ENCODE results near the gene HGS. TPM values are rescaled to one million over a fixed set of nuclear protein-coding genes. Genes with fewer than 3 reads are reported as not detected.

The HGS gene
- total and polyA plus RNA-seq, 2 of the 13 experiments (the other 11 are each of a cell fraction or from before 2014, with no cell fraction given) = 73.3 to 78.1 TPM

DNA sequence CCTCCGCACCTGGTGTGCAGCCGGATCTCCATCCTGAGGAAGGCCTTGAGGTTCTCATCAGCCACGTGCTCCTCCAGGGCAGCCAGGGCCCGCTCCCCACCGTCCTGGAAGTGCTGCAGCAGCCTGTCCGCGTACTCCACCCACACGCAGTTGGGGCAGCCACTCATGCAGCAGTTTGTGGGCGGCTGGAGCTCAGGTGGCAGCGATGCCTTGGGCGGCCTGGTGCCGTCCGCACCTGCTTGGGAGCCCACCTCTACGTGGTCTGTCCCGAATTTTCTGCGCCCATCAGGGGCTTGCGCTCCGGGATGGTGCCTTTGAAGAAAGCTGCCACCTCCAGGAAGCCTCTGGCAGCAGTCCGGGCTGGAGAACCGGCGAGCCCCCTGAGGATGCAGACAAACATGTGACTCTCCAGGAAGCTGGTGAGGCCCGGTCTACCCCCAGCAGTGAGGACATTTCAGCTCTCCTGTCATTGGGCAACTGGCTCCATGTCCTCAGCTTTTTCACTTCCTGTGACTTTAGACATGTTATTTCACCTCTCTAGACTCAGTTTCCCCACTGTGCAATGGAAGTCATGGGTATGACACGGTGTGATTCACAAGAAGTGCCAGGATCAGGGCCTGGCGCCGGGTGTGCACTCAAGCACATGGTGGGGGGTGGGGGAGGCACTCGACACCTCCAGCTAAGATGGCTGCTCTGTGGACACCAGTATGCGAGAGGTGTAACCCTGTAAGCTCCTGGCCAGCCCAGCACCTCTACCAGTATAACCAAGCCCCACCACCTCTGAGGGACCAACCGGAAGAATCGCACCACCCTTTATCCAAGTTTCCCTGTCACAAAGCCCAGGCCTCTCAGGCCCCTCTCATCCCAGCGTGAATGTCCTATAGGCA, 18.4 kb upstream of the HGS start (continued):
- TF ChIP-seq TOE1 (CRISPR knock-in tag; IDR thresholded peaks at IDR 0.05) = no peak
- 0 out of 2 replicates have a peak, but pooled peaks have one; percentile 74 for TF ChIP-seq PAX8 (CRISPR knock-in tag; IDR thresholded peaks at IDR 0.05; ENCODE audit: borderline replicate concordance)
- TF ChIP-seq HNF1B (CRISPR knock-in tag; IDR thresholded peaks at IDR 0.05) = 0 out of 2 replicates have a peak, but pooled peaks have one; percentile 21
- TF ChIP-seq BRD4 (CRISPR knock-in tag; IDR thresholded peaks at IDR 0.05) = peak; percentile 25; the same call in 1 of the 2 replicates
- no peak for TF ChIP-seq ZNF562 (CRISPR knock-in tag; IDR thresholded peaks at IDR 0.05; ENCODE audit: borderline replicate concordance)
- 0 out of 2 replicates have a peak, but pooled peaks have one; percentile 13 for TF ChIP-seq ELF1 (CRISPR knock-in tag; IDR thresholded peaks at IDR 0.05)
- no peak for TF ChIP-seq EP300 (IDR thresholded peaks at IDR 0.05; ENCODE audit: low read depth in 2 of 2, low read length in 2 of 2)
- no peak for TF ChIP-seq EP300 (CRISPR knock-in tag; IDR thresholded peaks at IDR 0.05; ENCODE audit: borderline replicate concordance)
- peak; percentile 26; the same call in 1 of the 2 replicates for TF ChIP-seq SIN3A (IDR thresholded peaks at IDR 0.05; ENCODE audit: borderline replicate concordance, low read depth, low read length)
- no peak for TF ChIP-seq PCBP1 (IDR thresholded peaks at IDR 0.05; ENCODE audit: borderline replicate concordance, low read depth, low read length)
- no peak for TF ChIP-seq ZNF335 (CRISPR knock-in tag; IDR thresholded peaks at IDR 0.05)
- no peak for TF ChIP-seq FOXA3 (CRISPR knock-in tag; IDR thresholded peaks at IDR 0.05)
- 0 out of 3 replicates have a peak, but pooled peaks have one; percentile 41 for TF ChIP-seq MXI1 (IDR thresholded peaks at IDR 0.05; ENCODE audit: borderline replicate concordance, low read depth, low read length)
- peak; percentile 29; the same call in 1 of the 2 replicates for TF ChIP-seq ZNF879 (CRISPR knock-in tag; IDR thresholded peaks at IDR 0.05)
- TF ChIP-seq ZNF746 (CRISPR knock-in tag; IDR thresholded peaks at IDR 0.05) = 0 out of 2 replicates have a peak, but pooled peaks have one; percentile 16
- TF ChIP-seq, protein P1, sequence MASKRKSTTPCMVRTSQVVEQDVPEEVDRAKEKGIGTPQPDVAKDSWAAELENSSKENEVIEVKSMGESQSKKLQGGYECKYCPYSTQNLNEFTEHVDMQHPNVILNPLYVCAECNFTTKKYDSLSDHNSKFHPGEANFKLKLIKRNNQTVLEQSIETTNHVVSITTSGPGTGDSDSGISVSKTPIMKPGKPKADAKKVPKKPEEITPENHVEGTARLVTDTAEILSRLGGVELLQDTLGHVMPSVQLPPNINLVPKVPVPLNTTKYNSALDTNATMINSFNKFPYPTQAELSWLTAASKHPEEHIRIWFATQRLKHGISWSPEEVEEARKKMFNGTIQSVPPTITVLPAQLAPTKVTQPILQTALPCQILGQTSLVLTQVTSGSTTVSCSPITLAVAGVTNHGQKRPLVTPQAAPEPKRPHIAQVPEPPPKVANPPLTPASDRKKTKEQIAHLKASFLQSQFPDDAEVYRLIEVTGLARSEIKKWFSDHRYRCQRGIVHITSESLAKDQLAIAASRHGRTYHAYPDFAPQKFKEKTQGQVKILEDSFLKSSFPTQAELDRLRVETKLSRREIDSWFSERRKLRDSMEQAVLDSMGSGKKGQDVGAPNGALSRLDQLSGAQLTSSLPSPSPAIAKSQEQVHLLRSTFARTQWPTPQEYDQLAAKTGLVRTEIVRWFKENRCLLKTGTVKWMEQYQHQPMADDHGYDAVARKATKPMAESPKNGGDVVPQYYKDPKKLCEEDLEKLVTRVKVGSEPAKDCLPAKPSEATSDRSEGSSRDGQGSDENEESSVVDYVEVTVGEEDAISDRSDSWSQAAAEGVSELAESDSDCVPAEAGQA (IDR thresholded peaks at IDR 0.05; ENCODE audit: low read depth) = peak; percentile 70; the same call in 1 of the 2 replicates
- TF ChIP-seq, protein P1 (CRISPR knock-in tag; IDR thresholded peaks at IDR 0.05; ENCODE audit: borderline replicate concordance) = no peak
- TF ChIP-seq FIP1L1 (IDR thresholded peaks at IDR 0.05; ENCODE audit: borderline replicate concordance, insufficient read depth, low read depth, low read length) = no peak
- TF ChIP-seq, protein P2, sequence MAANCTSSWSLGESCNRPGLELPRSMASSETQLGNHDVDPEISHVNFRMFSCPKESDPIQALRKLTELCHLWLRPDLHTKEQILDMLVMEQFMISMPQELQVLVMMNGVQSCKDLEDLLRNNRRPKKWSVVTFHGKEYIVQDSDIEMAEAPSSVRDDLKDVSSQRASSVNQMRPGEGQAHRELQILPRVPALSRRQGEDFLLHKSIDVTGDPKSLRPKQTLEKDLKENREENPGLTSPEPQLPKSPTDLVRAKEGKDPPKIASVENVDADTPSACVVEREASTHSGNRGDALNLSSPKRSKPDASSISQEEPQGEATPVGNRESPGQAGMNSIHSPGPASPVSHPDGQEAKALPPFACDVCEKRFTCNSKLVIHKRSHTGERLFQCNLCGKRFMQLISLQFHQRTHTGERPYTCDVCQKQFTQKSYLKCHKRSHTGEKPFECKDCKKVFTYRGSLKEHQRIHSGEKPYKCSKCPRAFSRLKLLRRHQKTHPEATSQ (CRISPR knock-in tag; IDR thresholded peaks at IDR 0.05; ENCODE audit: borderline replicate concordance) = 0 out of 2 replicates have a peak, but pooled peaks have one; percentile 66
- 0 out of 2 replicates have a peak, but pooled peaks have one; percentile 24 for TF ChIP-seq ZNF816 (CRISPR knock-in tag; IDR thresholded peaks at IDR 0.05; ENCODE audit: borderline replicate concordance)
